HG02943 (cell line): ENCODE results near the gene SLC6A11.

Experiments used
- ATAC-seq: cut with Tn5 transposase; IDR thresholded peaks from one replicate; pipeline ENCODE4 v1.9.1; 2021; ENCODE audit warnings: mild to moderate bottlenecking, low read depth, moderate library complexity; ENCODE audit not compliant: unreplicated experiment

The SLC6A11 gene

DNA sequence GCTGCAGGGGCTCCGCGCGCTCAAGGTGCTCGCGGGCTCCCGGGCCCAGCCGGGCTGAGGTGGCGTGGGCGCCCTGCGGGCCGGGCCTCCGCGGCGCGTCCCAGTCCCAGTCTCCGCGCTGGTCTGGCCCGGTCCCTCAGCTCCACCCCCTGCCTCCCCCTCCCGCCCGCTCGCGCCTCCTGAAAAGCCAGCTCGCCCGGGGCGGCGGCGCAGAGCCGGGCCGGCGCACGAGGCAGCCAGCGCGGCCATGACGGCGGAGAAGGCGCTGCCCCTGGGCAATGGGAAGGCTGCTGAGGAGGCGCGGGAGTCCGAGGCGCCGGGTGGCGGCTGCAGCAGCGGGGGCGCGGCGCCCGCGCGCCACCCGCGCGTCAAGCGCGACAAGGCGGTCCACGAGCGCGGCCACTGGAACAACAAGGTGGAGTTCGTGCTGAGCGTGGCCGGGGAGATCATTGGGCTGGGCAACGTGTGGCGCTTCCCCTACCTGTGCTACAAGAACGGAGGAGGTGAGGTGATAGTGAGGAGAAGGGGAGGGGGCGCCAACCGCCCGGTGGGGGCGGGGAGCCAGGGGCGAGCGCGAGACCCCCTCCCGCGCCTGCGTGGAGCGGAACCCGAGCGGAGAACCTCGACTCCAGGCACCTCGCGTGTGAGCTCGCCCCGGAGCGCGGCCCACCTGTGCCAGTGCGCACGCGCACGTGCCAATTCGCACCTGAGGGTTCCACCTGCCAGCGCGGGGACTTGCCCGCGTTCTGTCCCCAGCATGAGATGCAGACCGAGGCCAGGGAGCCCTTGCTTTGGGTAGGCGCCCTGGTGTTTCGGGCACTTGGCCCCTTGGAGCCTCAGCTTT, at the start of gene SLC6A11:
Gene SLC6A11 (plus strand): TSS at position 210 of the 844 bp plus-strand sequence. CDS start 38 bp downstream, at position 248.
- no peak for ATAC-seq

DNA sequence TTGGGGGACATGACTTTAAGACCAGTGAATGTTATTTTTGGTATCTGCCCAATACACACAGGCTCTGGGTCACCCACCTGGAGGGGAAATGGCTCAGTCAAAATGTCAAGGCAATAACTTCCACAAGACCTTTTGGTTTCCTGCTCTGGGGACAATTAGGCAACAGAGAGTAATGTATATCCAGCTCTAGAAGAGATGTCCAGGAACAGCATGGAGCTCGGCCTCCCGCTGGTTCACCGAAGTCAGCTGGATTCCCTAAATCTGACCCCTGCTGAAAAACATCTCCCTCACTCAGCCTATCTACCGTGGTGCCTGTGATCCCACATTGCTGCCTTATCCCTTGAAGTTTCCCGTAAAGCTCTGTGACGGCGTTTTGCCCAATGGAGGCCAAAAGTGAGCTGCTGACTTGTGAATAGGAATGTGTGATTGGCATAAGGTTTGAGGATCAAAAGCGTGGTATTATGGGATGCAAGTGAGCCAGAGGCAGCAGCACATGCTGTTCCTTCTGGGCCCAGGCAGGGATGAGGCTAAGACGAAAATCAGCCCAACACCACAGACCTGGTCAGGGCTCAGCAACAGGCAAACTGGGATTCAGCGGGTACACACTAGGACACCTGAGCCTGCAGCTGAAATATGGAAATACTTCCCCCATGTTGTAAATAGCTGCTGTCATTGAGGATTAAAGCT, 47.2 kb upstream of the SLC6A11 start:
- no peak for ATAC-seq

DNA sequence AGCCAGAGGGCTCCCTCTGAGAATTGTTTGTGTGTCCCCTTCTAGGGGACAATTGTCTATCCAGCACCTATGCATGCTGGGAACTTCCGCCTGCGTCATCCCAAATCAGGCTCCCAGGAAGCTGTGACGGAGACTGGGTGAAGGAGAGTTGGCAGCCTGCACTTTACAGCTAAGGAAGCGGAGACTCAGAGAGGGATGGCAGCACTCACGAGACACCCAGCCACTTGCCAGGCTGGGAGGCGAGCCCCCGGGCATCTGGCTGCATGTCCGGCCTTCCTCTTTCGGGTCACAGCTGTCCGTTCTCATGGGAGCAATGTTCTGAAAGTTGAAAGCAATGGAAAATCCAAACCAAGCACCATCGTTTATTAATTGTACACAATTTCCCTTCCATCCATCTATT, 45.5 kb upstream of the SLC6A11 start:
- ATAC-seq: no peak

DNA sequence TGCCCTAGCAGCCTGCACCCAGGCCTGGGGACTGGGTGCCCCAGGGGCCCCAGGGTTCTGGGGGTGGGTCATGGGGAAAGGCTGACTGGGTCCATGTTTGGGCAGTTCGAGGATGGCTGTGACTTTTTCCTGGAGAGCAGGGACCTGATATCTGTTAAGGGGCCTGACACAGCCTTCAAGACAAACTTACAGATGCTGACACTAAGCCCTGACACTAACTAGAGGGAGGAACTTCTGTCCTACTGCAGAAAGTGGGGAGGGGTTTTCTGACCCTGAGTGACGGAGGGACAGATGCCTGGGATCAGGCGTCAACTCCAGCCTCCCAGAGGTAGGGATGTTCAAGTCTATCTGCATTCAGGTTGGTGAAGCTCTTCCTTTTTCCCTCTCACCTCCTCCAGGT, 45.0 kb upstream of the SLC6A11 start:
- no peak for ATAC-seq

DNA sequence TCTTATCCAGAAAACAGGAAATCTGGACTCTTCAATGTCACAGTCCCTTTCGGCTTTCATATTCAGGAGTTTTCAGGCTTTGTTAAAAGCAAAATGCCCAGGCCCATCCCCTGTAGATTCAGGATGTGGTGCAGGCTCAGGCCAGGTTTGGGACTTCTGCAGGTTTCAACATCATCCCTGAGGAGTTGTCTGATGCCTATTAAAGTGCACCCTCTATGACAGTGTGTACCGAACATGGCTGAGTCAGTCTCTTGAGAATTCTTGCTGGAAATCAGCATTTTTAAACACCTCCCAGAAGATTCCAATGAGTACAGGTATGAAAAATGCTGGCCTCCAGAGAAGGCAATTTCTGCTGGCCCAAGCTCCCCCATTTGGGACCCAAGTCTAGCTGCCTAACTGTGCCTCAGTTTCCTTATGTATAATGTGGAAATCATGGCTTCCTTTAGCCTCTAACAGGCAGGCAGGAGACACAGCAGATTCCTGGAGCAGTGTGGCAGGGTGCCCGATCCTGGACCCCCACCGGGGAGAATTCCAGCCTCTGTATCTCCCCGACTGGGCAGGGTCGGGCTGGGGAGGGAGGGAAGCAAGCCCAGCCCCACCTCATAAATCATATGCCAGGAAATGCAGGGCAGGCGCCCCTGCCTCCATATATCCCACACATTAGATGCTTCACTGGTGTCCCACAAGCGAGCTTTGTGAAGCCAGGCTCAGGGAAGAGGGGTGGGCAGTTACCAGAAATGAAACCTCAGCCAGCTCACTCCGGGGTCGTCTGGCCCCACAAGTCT, 44.4 kb upstream of the SLC6A11 start:
- ATAC-seq: no peak

DNA sequence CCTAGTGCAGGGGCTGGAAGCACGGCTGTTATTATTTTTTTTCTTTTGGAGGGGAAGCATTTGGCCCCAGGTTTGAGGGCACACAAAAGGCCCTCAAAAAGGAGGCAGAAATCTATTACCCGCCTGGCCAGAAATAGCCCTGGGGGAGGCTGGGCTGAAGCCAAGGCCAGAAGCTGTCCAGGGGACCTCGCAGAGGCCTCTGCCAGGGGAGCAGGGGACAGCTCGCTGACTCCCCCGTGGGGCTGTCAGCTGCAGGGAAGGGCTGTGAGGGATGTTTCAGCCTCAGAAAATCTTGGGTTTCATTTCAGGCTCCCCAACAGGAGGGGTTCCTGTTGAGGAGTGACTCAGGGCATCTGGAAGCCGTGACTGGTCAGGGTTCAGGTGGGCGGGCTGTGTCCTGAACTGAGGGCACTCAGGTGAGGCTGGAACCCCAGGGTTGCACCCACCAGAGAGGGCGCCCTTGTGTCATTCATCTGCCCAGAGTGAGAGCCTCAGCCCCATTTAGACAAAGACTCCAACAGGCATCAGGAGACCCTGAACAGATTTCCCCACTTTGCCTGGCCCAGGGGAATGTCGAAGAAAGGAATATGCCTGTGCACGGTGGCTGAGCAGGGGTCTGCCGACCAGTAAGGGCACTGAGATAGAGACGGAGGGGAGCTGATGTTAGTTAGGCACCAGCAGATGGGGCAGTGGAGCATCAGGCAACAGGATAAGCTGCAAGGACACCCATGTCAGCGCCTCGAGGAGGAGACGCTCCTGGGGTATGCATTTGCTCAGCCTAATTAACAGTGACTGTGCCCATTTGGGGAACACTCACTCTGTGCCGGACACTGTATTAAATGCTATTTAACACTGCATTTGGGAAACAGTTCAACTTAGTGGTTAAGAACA, 43.5 kb upstream of the SLC6A11 start:
- no peak for ATAC-seq

DNA sequence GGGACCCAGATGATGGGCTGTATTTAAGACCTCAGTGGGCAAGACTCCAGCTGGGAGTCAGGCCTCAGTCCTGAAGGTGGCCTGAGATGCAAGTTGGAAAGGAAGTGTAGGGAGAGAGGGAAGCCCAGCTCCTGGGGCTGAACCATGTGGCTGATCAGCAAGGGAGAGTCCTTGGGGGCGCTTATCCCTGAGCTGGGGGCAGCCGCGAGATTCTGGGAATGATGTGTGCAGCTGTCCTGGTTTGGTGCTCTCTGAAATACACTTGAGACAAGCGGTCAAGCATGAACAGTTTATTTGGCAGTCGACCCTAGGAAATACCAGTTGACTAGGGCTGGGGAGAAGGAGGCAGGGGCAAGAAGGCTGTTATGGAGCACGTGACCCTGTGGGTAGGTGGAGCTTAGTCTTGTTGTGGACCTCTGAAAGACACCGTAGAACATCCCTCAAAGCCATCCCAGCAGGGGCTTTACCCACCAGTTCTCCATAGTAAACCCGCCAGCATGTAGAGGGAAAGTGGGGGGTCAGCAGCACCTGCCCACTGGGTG, 41.8 kb upstream of the SLC6A11 start:
- no peak for ATAC-seq

DNA sequence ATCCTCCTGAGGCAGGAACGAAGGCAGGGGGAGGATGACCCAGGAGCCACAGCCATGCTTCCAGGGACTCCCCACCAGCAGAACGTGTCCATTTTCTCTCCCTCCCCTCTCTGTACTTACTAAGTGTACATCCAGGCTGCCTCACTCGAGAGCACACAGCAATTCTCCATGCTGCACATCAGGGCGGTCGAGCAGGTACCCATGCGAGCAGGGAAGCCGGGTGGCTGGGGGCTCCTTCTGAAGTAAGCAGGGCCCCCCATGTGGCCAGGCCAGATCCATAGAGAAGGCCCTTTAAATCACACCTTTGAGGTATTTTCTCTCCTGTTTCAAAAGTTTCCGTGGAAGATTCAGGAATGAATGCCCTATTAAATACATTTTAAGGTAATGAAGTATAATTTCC, 41.2 kb upstream of the SLC6A11 start:
- ATAC-seq: no peak

DNA sequence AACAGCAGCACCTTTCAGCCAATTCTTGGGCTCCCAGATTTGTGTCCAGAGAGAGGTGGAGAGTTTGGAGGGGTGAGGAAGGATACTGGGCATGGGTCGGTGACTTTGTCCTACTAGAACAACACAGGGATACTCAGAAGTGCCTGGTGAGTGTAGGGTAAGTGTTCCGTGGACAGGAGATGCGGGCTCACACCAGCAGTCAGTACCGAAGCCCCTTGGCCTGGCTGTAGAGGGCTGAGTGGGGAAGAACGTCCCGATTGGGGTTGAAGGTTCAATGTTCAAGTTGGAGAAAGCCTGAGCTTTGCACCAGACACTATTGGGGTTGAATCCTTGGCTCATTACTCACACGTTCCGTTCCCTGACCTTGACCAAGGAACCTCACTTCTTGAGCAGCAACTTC, 40.8 kb upstream of the SLC6A11 start:
- no peak for ATAC-seq

DNA sequence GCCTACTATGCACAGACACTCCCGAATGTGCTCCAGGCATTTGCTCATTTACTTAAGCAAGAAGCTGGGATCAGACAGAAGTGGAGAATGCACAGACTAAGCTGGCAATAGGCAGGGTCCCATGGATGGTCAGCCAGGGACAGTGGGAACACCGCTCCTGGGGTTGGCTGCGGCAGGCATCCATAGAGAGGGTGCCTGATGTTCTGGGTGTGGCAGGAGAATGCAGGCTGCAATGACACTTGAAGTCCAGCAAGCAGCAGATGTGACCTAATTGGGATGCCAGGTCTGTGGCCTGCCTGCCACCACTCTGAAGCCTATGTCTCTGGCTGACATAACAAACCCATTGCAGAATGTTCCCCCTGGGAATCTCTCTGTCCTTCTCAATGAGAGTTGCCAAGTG, 40.2 kb upstream of the SLC6A11 start:
- ATAC-seq: no peak

DNA sequence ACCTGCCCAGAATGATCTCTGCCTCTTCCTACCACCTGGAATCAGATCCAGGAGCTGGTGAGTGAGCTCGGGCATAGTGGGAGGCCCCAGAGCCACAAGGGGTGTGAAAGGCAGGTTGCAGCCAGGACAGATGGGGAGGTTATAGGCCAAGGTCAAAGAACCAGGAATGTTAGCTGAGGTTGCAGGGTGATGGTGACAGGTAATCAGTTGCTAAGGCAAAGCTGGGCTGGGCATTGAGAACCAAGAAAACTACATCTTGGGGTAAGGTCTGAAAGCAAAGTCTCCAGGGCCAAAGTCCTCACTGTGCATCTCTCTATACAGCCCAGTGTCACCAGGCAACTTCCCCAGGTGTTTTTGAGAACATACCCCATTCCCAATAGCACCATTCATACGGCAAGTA, 38.4 kb upstream of the SLC6A11 start:
- ATAC-seq: no peak

DNA sequence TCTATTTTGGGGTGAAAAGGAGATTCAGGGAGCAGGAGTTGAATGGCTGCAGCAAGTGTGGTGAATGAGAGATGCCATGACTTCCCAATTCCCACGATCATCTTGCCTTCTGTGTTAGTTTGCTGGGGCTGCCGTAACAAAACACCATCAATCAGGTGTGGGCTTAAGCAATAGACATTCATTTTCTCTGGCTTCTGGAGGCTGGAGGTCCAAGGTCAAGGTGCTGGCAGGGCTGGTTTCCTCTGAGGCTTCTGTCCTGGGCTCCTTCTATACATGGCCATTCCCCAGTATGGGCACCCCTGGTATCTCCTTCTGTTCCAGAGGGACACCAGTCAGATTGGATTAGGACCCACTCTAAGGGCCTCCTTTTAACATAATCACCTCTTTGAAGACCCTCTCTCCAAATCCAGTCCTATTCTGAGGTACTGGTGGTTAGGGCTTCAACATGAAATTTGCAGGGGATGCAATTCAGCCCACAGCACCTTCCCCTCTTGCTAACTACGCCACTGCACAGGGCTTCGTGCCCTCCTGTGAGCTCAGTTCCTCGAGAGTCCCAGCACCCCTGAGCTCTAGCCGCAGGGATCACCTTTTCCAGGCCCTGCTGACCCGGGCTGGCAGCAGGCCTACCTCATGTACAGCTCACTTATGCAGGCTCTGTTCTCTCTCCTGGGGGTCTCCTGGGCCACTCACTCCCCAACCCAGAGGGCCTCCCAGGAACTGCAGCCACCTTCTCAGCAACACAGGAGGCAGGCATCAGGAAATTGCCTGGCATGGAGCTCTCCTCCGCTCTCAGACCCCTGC, 37.3 kb upstream of the SLC6A11 start:
- ATAC-seq: no peak

DNA sequence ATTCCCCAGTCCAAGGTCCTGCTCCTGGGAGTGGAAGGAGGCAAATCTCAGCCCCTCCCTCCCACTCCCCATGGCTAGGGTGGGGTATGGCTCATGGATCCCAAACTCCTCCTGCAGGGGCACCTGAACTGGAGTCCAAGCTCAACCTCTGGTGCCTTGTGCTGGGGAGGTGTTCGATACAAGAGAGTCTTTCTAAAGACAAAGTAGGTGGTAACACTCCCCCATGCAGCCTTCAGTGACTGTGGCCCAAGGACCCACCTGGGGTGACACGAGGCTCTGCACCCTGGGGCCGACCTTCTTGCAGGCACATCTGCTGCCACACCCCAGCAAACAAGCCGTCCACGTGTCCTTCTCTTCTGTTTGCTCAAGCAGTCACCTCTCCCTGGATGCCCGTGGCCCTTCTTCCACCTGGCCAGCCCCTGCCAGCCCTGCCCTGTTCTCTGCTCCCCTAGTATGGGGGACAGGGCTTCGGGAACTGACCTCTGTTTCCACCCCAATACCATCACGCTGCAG, 36.7 kb upstream of the SLC6A11 start:
- ATAC-seq: no peak

DNA sequence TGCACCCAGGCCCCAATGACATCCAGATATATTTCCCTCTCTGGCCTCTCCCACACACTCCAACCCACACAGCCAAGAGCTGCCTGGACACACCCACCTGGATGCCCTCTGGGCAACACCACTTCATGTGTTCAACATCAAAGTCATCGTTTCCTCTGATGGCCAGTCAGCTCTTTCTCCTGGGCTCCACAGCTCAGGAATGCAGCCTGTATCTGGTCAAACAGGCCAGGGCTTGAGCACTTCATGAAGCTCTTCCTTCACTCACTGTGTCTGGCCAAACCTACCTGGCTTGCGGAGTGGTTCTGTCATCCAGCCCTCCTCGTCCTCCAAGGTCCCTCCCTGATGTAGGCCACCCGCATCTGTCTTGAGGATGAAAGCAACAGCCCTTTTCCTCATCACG, 35.8 kb upstream of the SLC6A11 start:
- ATAC-seq: no peak

DNA sequence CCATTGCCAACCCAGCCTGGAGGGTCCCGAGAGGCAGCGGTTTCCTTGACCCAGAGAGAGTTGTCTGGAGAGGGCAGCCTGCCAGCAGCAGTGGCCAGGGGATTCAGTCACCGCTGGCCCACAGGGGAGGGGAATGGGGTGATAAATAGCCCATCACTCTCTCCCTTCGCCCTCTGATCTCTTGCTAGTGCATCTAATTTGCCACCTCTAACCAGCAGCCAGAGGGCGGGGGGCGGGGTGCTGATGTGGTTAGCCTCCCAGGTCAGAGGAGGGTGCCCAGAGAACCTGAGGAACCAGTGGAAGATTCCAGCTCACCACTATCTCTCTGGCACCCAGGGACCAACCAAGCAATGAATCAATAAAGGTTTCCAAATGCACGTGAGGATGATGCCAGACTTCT, 35.1 kb upstream of the SLC6A11 start:
- ATAC-seq: no peak

DNA sequence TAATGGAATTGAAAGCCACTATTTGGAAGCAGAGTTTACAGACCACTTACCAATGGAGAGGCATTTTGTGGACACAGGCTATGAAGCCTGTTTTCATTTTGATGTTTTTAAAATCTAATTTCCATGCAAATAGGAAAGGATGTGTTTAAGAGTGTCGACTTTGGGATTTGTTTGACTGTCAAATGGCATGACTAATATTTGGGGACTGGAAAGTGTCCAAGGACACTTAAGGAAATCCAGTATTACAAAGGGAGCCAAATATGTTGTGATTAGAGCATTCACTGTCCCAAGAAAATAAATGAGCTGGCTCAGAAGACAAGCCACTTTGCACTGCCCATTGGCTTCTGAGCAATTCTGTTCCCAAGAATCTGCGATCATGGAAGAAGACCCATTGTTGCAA, 34.0 kb upstream of the SLC6A11 start:
- no peak for ATAC-seq

DNA sequence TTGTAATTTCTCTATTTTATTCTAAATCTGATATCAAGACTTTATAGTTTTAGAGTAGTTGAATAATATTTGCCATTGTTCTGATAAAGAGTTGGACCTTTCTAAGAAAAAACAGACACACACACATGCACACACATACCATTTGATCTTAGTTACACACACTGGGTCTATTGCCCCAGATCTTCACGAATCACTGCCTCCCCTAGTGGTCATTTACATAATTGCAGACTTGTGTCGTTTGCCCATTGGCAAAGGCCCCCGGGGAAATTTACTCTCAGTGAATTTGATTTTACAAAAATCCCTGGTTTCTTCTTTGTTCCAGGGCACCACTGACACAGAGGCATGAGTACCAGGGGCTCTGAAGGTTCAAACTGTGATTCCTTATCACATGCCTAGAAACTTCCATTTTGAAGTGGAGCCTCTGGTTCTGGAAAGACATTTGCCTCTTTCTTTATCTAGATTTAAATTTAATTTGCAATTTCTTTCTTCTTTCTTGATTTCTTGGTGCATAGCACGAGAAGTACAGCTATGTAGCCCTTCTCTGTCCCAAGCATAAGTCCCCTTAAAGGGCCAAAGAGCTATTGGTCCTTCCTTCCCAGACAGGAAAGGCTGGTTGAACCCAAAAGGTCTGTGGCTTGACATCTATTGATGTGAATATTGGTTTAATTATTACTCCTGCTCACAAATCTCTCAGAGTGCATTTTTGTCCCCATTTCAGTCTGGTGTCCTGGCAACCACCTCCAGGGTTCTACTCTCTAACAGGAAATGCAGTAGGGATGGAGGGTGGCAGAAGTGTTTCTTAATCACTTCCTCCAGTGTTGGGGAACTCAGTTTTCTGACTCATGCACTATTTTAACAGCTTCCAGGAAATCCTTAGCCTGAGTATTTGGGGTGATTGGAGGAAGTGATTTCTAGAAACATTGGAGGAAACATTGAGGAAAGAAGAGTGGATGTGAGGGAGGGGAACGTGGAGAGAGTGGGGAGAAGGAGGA, 32.4 kb upstream of the SLC6A11 start:
- ATAC-seq: no peak

DNA sequence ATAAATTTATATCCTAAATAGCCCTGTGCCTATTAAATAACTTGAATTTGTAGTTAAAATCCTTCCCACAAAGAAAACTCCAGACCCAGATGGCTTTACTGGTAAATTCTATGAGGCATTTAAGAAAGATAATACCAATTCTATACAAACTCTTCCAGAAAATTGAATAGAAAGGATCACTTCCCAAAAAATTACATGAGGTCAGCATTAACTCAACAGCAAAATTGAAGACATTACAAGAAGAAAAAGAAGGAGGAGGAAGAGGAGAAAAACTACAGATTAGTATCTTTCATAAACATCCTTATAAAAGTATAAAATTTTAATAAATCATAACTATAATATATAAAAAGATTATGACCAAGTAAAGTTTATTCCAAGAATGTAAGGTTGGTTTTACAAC, 29.4 kb upstream of the SLC6A11 start:
- ATAC-seq: no peak
